HepG2 (cell line): ENCODE results near the gene DNM1L.

Source experiments
- FOXJ3 ChIP-seq: sonication (generic); formaldehyde crosslinking; IDR thresholded peaks from 2 replicates; pipeline ENCODE4 v1.4.0; 2020; ENCODE audit warnings: missing genetic modification reagents, mild to moderate bottlenecking, borderline replicate concordance
- FOXM1 ChIP-seq: sonication (generic); formaldehyde crosslinking; IDR thresholded peaks from 2 replicates; pipeline ENCODE4 v1.5.0; 2020; ENCODE audit warnings: missing genetic modification reagents
- SETDB1 ChIP-seq: sonication (generic); formaldehyde crosslinking; IDR thresholded peaks from 2 replicates; pipeline ENCODE4 v1.5.1; 2020; ENCODE audit warnings: missing genetic modification reagents, mild to moderate bottlenecking, borderline replicate concordance

DNA sequence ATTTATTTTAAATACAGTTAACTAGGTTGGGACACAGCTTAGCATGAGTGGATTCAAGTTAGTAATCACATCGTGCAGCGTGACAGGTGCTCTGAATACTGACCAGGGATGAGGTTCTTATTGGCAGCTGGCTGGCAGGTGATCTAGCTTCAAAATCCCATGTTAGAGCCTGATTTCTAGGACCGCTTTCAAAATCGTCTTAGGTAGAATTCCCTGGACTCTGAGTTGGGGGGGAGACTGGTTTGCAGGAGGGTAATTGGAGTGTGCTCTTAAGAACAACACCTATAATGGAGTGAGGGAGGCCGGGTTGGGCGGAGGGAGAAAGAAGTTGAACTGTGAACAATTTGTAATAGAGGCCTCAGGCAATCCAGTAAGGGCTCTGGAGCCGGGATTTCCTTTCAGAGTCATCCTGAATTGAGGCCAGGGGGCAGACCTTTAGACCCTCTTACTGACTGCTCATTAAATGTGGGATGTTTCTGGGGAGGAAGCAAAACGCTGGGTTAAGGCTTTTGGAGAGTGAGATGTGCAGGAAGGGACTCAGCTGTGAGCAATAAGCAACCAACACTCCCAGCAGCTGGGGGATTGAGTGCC lies 77.5 kb downstream of the DNM1L start:
- TF ChIP-seq FOXM1 (no peak), FOXJ3 (CRISPR knock-in tag) (no peak), SETDB1 (CRISPR knock-in tag) (no peak)
